Neural progenitor cell (in vitro differentiated cells): ENCODE results near the gene ABCA7. TPM values are rescaled to one million over a fixed set of nuclear protein-coding genes. Genes with fewer than 3 reads are reported as not detected.

Experiments used
- DNase-seq: peaks from one replicate; pipeline ENCODE4 v3.0.0-alpha.2; 2016; ENCODE audit warnings: low spot score
- H2AFZ ChIP-seq: fragments of 200-600 bp; sonication (generic); replicated peaks from 2 replicates; pipeline ENCODE4 v1.6.1; 2016; ENCODE audit warnings: antibody characterized with exemption
- H3F3A ChIP-seq: fragments of 200-600 bp; sonication (generic); 2 replicates; pipeline ENCODE4 v1.6.1; 2016; ENCODE audit warnings: antibody characterized with exemption, low read depth
- H3K27ac ChIP-seq: fragments of 200-600 bp; sonication (generic); 2 replicates; pipeline ENCODE4 v1.5.1; 2016; ENCODE audit warnings: mild to moderate bottlenecking
- H3K27me3 ChIP-seq: fragments of 200-600 bp; sonication (generic); 2 replicates; pipeline ENCODE4 v1.6.1; 2016; ENCODE audit warnings: mild to moderate bottlenecking, moderate library complexity
- H3K36me3 ChIP-seq: fragments of 200-600 bp; sonication (generic); 2 replicates; pipeline ENCODE4 v1.5.1; 2016
- H3K4me1 ChIP-seq: fragments of 200-600 bp; sonication (generic); 2 replicates; pipeline ENCODE4 v1.6.1; 2016; ENCODE audit warnings: mixed run types
- H3K4me2 ChIP-seq: fragments of 200-600 bp; sonication (generic); 2 replicates; pipeline ENCODE4 v1.6.1; 2016
- H3K4me3 ChIP-seq: fragments of 200-600 bp; sonication (generic); 2 replicates; pipeline ENCODE4 v1.5.1; 2016
- H3K79me2 ChIP-seq: fragments of 200-600 bp; sonication (generic); 2 replicates; pipeline ENCODE4 v1.6.1; 2016; ENCODE audit warnings: low read depth
- H3K9ac ChIP-seq: fragments of 200-600 bp; sonication (generic); 2 replicates; pipeline ENCODE4 v1.6.1; 2016
- H3K9me3 ChIP-seq: fragments of 200-600 bp; sonication (generic); 2 replicates; pipeline ENCODE4 v1.5.1; 2016; ENCODE audit warnings: low read depth
- H4K20me1 ChIP-seq: fragments of 200-600 bp; sonication (generic); 2 replicates; pipeline ENCODE4 v1.6.1; 2016; ENCODE audit warnings: low read depth
- H3K27ac Mint-ChIP-seq: 3 replicates; pipeline ENCODE4 v1.8.0; 2021; ENCODE audit warnings: mixed read lengths
- H3K27me3 Mint-ChIP-seq: 2 replicates; pipeline ENCODE4 v1.8.0; 2022; ENCODE audit warnings: low read depth, mild to moderate bottlenecking, inconsistent platforms, moderate library complexity, mixed read lengths; ENCODE audit not compliant: insufficient read depth
- H3K36me3 Mint-ChIP-seq: 3 replicates; pipeline ENCODE4 v1.8.0; 2021; ENCODE audit warnings: mixed read lengths
- H3K4me1 Mint-ChIP-seq: 3 replicates; pipeline ENCODE4 v1.8.0; 2021; ENCODE audit warnings: mixed read lengths
- H3K4me3 Mint-ChIP-seq: 3 replicates; pipeline ENCODE4 v1.8.0; 2021; ENCODE audit warnings: mild to moderate bottlenecking, moderate library complexity, mixed read lengths
- H3K9me3 Mint-ChIP-seq: 3 replicates; pipeline ENCODE4 v1.8.0; 2020; ENCODE audit warnings: mixed read lengths
- EZH2 ChIP-seq: fragments of 200-600 bp; sonication (generic); IDR thresholded peaks from 2 replicates; pipeline ENCODE4 v1.6.1; 2017; ENCODE audit warnings: antibody characterized with exemption, mild to moderate bottlenecking, moderate library complexity
- EZH2phosphoT487 ChIP-seq: fragments of 200-600 bp; sonication (generic); IDR thresholded peaks from 2 replicates; pipeline ENCODE4 v1.6.1; 2017; ENCODE audit warnings: antibody characterized with exemption
- total RNA-seq: library from RNA; depleted of rRNA; stranded (reverse); fragments of >200 nt; gene quantifications from 2 replicates; pipeline ENCODE4 v1.2.3, GENCODE V29; 2015; ENCODE audit warnings: low replicate concordance
- TF ChIP-seq, protein P1 (sequence below): fragments of 200-600 bp; sonication (generic); IDR thresholded peaks from 2 replicates; pipeline ENCODE4 v1.5.1; 2017; ENCODE audit warnings: antibody characterized with exemption, mild to moderate bottlenecking

Gene ABCA7
- total RNA-seq, 1 donor from 2014 or later = 1.4 TPM

DNA sequence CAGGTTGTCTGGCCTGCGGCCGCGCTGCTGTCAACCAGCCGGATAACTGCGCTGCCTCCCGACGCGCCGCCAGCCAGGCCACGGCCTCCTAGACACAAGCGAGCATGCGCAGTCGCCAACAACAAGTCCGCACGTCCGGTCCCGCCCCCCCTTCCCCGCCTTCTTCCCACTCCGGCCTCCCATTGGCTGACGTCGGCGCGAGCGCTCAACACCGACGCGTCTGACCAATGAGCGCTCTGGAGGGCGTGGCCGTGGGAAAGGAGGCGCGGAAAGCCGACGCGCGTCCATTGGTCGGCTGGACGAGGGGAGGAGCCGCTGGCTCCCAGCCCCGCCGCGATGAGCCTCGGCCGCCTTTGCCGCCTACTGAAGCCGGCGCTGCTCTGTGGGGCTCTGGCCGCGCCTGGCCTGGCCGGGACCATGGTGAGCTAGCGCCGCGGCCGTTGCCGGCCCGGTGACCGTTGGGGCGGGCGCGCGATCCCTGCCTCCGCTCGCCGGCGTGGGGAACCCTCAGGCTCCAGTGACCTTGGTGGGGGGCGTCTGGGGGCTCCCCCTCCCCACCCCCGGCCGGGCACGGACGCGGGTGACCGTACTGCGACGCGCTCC is 63.9 kb downstream of the ABCA7 start, which contains the start of gene GPX4:
Gene GPX4, plus strand, starts transcription at position 287 of the 603 bp plus-strand sequence. Its CDS starts 50 bp downstream, at position 337.
- H3K36me3 ChIP-seq = no peaks in the 10 kb centered on the region
- peak; percentile 100 for DNase-seq
- Mint-ChIP-seq H3K36me3 (no peaks in the 10 kb centered on the region), H3K9me3 (no peaks in the 10 kb centered on the region), H3K27me3 (peaks cover 7% of the 10 kb centered on the region), H3K27ac (no peak within 1 kb of the TSS), H3K4me3 (peak within 1 kb of the TSS; percentile 83), H3K4me1 (peaks cover 23% of the 10 kb centered on the region)
- peak within 1 kb of the TSS; percentile 60 for H3K9ac ChIP-seq
- peak within 1 kb of the TSS; percentile 90 for H3K27ac ChIP-seq
- H4K20me1 ChIP-seq = peaks cover 30% of the 10 kb centered on the region
- H3K79me2 ChIP-seq = peaks cover 16% of the 10 kb centered on the region
- H3K4me3 ChIP-seq = peak within 1 kb of the TSS; percentile 94
- peak within 1 kb of the TSS; percentile 85 for H3K4me2 ChIP-seq
- H3K4me1 ChIP-seq = peaks cover 8% of the 10 kb centered on the region
- no peaks in the 10 kb centered on the region for H3K27me3 ChIP-seq
- TF ChIP-seq EZH2 (no peak), EZH2phosphoT487 (no peak)
- TF ChIP-seq, protein P1, sequence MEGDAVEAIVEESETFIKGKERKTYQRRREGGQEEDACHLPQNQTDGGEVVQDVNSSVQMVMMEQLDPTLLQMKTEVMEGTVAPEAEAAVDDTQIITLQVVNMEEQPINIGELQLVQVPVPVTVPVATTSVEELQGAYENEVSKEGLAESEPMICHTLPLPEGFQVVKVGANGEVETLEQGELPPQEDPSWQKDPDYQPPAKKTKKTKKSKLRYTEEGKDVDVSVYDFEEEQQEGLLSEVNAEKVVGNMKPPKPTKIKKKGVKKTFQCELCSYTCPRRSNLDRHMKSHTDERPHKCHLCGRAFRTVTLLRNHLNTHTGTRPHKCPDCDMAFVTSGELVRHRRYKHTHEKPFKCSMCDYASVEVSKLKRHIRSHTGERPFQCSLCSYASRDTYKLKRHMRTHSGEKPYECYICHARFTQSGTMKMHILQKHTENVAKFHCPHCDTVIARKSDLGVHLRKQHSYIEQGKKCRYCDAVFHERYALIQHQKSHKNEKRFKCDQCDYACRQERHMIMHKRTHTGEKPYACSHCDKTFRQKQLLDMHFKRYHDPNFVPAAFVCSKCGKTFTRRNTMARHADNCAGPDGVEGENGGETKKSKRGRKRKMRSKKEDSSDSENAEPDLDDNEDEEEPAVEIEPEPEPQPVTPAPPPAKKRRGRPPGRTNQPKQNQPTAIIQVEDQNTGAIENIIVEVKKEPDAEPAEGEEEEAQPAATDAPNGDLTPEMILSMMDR = no peak
- no peak within 1 kb of the TSS for H2AFZ ChIP-seq
- H3F3A ChIP-seq = peaks cover 43% of the 10 kb centered on the region
- no peaks in the 10 kb centered on the region for H3K9me3 ChIP-seq

DNA sequence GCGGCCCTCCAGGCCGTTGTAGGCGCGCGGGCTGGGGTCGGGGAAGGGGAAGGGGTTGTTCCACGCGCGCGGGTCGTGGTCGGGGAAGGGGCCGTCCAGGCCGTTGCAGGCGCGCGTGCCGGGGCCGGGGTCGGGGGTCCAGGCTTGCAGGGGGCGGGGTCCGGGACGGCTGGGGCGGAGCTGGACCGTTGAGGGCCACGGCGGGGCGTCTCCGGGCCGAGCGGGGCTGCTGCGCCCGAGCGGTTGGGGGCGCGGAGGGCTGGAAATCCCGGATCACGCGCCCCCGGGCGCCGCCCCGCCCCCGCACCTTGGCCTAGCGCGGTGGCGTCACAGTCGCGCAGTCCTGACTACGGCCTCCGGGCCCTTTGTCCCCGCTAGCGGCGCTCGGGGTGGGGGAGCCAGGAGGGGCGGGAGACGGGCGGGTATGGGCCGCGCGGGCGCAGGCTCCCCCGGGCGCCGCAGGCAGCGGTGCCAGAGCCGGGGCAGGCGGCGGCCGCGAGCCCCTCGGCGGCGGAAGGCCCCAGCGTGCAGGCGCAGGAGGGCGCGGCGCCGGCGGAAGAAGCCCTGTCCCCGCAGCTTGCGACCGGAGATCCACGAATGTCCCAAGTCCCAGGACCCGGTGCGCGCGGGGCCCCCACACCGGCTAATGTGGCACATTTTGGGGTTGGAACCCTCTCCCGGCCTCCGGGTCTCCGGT is 64.6 kb downstream of the ABCA7 start:
- Histone ChIP-seq H2AFZ (no peak overlapping the region), H3K27me3 (no peaks in the 10 kb centered on the region), H3K4me2 (peak overlapping the region; percentile 85), H3K36me3 (no peaks in the 10 kb centered on the region), H3K27ac (peak overlapping the region; percentile 90), H3K4me3 (peak overlapping the region; percentile 94), H4K20me1 (peaks cover 30% of the 10 kb centered on the region), H3K9ac (peak overlapping the region; percentile 60), H3F3A (peaks cover 43% of the 10 kb centered on the region), H3K79me2 (peaks cover 16% of the 10 kb centered on the region), H3K9me3 (no peaks in the 10 kb centered on the region), H3K4me1 (peaks cover 8% of the 10 kb centered on the region)
- H3K4me3 Mint-ChIP-seq = peak overlapping the region; percentile 82
- H3K27me3 Mint-ChIP-seq = peaks cover 4% of the 10 kb centered on the region
- peak; percentile 92 for DNase-seq
- H3K9me3 Mint-ChIP-seq = no peaks in the 10 kb centered on the region
- H3K36me3 Mint-ChIP-seq = no peaks in the 10 kb centered on the region
- no peak overlapping the region for H3K27ac Mint-ChIP-seq
- peaks cover 23% of the 10 kb centered on the region for H3K4me1 Mint-ChIP-seq
- peak; percentile 24 for TF ChIP-seq EZH2
- TF ChIP-seq, protein P1 = no peak
- TF ChIP-seq EZH2phosphoT487 = no peak

DNA sequence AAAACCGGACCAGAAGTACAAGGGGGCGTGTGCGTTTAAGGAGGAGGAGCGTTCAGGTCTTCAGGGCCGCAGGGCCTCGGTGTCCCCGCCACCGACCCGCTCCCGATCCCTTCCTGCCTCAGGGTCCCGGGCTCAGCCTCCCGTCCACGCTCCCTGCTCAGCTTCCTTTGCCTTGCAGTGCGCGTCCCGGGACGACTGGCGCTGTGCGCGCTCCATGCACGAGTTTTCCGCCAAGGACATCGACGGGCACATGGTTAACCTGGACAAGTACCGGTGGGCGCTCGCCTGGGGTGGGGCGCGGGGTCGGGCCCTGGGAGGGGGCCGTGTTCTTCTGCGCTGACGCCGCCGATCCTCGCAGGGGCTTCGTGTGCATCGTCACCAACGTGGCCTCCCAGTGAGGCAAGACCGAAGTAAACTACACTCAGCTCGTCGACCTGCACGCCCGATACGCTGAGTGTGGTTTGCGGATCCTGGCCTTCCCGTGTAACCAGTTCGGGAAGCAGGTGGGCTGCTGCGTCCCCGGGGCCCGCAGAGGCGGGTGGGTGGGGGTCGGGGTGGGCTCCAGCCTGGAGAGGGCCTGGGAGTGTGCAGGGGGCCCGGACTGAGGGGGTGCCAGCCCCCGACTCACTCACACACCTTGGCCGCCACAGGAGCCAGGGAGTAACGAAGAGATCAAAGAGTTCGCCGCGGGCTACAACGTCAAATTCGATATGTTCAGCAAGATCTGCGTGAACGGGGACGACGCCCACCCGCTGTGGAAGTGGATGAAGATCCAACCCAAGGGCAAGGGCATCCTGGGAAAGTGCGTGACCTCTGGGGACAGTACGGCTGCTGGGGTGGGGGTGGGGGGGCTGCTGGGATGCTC is 65.3 kb downstream of the ABCA7 start:
- Mint-ChIP-seq H3K36me3 (no peaks in the 10 kb centered on the region), H3K4me1 (peaks cover 23% of the 10 kb centered on the region), H3K4me3 (peak overlapping the region; percentile 82), H3K27me3 (peaks cover 4% of the 10 kb centered on the region), H3K9me3 (no peaks in the 10 kb centered on the region), H3K27ac (no peak overlapping the region)
- H3K79me2 ChIP-seq = peaks cover 16% of the 10 kb centered on the region
- peaks cover 30% of the 10 kb centered on the region for H4K20me1 ChIP-seq
- no peaks in the 10 kb centered on the region for H3K36me3 ChIP-seq
- H3K27ac ChIP-seq = peak overlapping the region; percentile 90
- H3K4me1 ChIP-seq = peaks cover 8% of the 10 kb centered on the region
- peak; percentile 77 for DNase-seq
- H3K27me3 ChIP-seq = no peaks in the 10 kb centered on the region
- H3K4me2 ChIP-seq = peak overlapping the region; percentile 85
- no peaks in the 10 kb centered on the region for H3K9me3 ChIP-seq
- peaks cover 43% of the 10 kb centered on the region for H3F3A ChIP-seq
- no peak for TF ChIP-seq EZH2phosphoT487
- TF ChIP-seq EZH2 = no peak
- H3K4me3 ChIP-seq = peak overlapping the region; percentile 94
- H3K9ac ChIP-seq = peak overlapping the region; percentile 60
- H2AFZ ChIP-seq = no peak overlapping the region
